Osteoblast (primary cell): ENCODE data around the gene PTPN2. TPM values are rescaled to one million over a fixed set of nuclear protein-coding genes. Genes with fewer than 3 reads are reported as not detected.

Experiments used
- DNase-seq: peaks from one replicate; pipeline ENCODE4 v3.0.0; 2011; ENCODE audit warnings: low spot score, mixed read lengths; ENCODE audit not compliant: insufficient read length; ENCODE audit errors: missing footprints
- H2AFZ ChIP-seq: 2 replicates; pipeline ENCODE4 v1.6.0; 2011; ENCODE audit warnings: mild to moderate bottlenecking, low read length
- H3K27ac ChIP-seq: 2 replicates; pipeline ENCODE4 v1.5.1; 2011; ENCODE audit warnings: mild to moderate bottlenecking, low read depth, low read length, moderate library complexity
- H3K27me3 ChIP-seq: 2 replicates; pipeline ENCODE4 v1.6.0; 2012; ENCODE audit warnings: mild to moderate bottlenecking, control low read depth, inconsistent platforms, low read length, moderate library complexity; ENCODE audit not compliant: insufficient read depth
- H3K36me3 ChIP-seq: 2 replicates; pipeline ENCODE4 v1.5.1; 2011; ENCODE audit warnings: mild to moderate bottlenecking, low read length, control low read depth, moderate library complexity; ENCODE audit not compliant: insufficient read depth
- H3K4me1 ChIP-seq: 2 replicates; pipeline ENCODE4 v1.5.1; 2011; ENCODE audit warnings: mild to moderate bottlenecking, low read length, control low read depth, moderate library complexity; ENCODE audit not compliant: insufficient read depth
- H3K4me2 ChIP-seq: 2 replicates; pipeline ENCODE4 v1.6.0; 2011; ENCODE audit warnings: mild to moderate bottlenecking, low read length; ENCODE audit not compliant: insufficient read depth
- H3K4me3 ChIP-seq: fragments of 200-600 bp; sonication (generic); 3 replicates; pipeline ENCODE4 v1.5.1; 2012; ENCODE audit warnings: mild to moderate bottlenecking, low read length, inconsistent platforms; ENCODE audit not compliant: insufficient read depth
- H3K79me2 ChIP-seq: 2 replicates; pipeline ENCODE4 v1.6.0; 2012; ENCODE audit warnings: mild to moderate bottlenecking, low read length, control low read depth, inconsistent platforms; ENCODE audit not compliant: insufficient read depth
- H3K9me3 ChIP-seq: 2 replicates; pipeline ENCODE4 v1.5.1; 2011; ENCODE audit warnings: low read depth, low read length, control low read depth
- H4K20me1 ChIP-seq: 2 replicates; pipeline ENCODE4 v1.6.0; 2012; ENCODE audit warnings: mild to moderate bottlenecking, low read length, control low read depth; ENCODE audit not compliant: insufficient read depth
- CTCF ChIP-seq: IDR thresholded peaks from 2 replicates; pipeline ENCODE4 v1.5.1; 2011; ENCODE audit warnings: mild to moderate bottlenecking, low read depth, low read length, moderate library complexity; ENCODE audit errors: extremely low read depth
- total RNA-seq: library from RNA; depleted of rRNA; stranded (reverse); fragments of >200 nt; gene quantifications from 2 replicates; pipeline ENCODE4 v1.2.3, GENCODE V29; 2012

The PTPN2 gene
- total RNA-seq, 1 donor, result 37.6 TPM

- H2AFZ ChIP-seq, result no peak overlapping the region
- H3K27ac ChIP-seq, result no peak overlapping the region
- H3K4me3 ChIP-seq, result no peak overlapping the region
- H3K79me2 ChIP-seq, result no peaks in the 10 kb centered on the region
- H3K9me3 ChIP-seq, result no peaks in the 10 kb centered on the region
- no peaks in the 10 kb centered on the region for H4K20me1 ChIP-seq
- H3K36me3 ChIP-seq, result no peaks in the 10 kb centered on the region
- no peak for TF ChIP-seq CTCF
- H3K4me2 ChIP-seq, result no peak overlapping the region
- peak; percentile 22 for DNase-seq
- H3K27me3 ChIP-seq, result no peaks in the 10 kb centered on the region
- H3K4me1 ChIP-seq, result peaks cover 3% of the 10 kb centered on the region
These were observed 109.1 kb downstream of the PTPN2 start for GRCh38 chr18:12774982-12775381.

GRCh38 chr18:12773369-12773768, 110.7 kb downstream of the PTPN2 start:
- H4K20me1 ChIP-seq, result no peaks in the 10 kb centered on the region
- H3K36me3 ChIP-seq, result no peaks in the 10 kb centered on the region
- TF ChIP-seq CTCF, result no peak
- no peaks in the 10 kb centered on the region for H3K9me3 ChIP-seq
- H3K4me2 ChIP-seq, result no peak overlapping the region
- no peak overlapping the region for H3K27ac ChIP-seq
- no peaks in the 10 kb centered on the region for H3K27me3 ChIP-seq
- no peak for DNase-seq
- no peak overlapping the region for H2AFZ ChIP-seq
- H3K4me1 ChIP-seq, result peaks cover 14% of the 10 kb centered on the region
- no peaks in the 10 kb centered on the region for H3K79me2 ChIP-seq
- no peak overlapping the region for H3K4me3 ChIP-seq

- H3K27me3 ChIP-seq, result no peaks in the 10 kb centered on the region
- no peak overlapping the region for H3K27ac ChIP-seq
- H3K9me3 ChIP-seq, result no peaks in the 10 kb centered on the region
- no peak overlapping the region for H3K4me2 ChIP-seq
- no peaks in the 10 kb centered on the region for H3K36me3 ChIP-seq
- TF ChIP-seq CTCF, result no peak
- no peak for DNase-seq
- H4K20me1 ChIP-seq, result no peaks in the 10 kb centered on the region
- H3K79me2 ChIP-seq, result no peaks in the 10 kb centered on the region
- peaks cover 14% of the 10 kb centered on the region for H3K4me1 ChIP-seq
- no peak overlapping the region for H3K4me3 ChIP-seq
- no peak overlapping the region for H2AFZ ChIP-seq
These were observed 111.9 kb downstream of the PTPN2 start for GRCh38 chr18:12772111-12772510.

- no peaks in the 10 kb centered on the region for H4K20me1 ChIP-seq
- no peaks in the 10 kb centered on the region for H3K9me3 ChIP-seq
- H3K4me3 ChIP-seq, result no peak overlapping the region
- peaks cover 14% of the 10 kb centered on the region for H3K4me1 ChIP-seq
- no peaks in the 10 kb centered on the region for H3K79me2 ChIP-seq
- no peak overlapping the region for H3K27ac ChIP-seq
- no peaks in the 10 kb centered on the region for H3K27me3 ChIP-seq
- H3K36me3 ChIP-seq, result no peaks in the 10 kb centered on the region
- DNase-seq, result no peak
- TF ChIP-seq CTCF, result no peak
- H3K4me2 ChIP-seq, result no peak overlapping the region
- no peak overlapping the region for H2AFZ ChIP-seq
These were observed 113.4 kb downstream of the PTPN2 start for GRCh38 chr18:12770469-12771219.
